Right atrium auricular region (tissue), 2 donors: Measurements from ENCODE around the gene OR8J1. TPM values are rescaled to one million over a fixed set of nuclear protein-coding genes. Genes with fewer than 3 reads are reported as not detected.

Experiments used
- DNase-seq: peaks from one replicate; pipeline ENCODE4 v3.0.0-alpha.2; 2019; ENCODE audit warnings: low spot score
- H3K27ac ChIP-seq, 2 donors: fragments of 200-600 bp; sonication (generic); 1 replicate in 1 of 2; 2 replicates in 1 of 2; pipeline ENCODE4 v1.5.1; 2016 to 2019
- H3K27me3 ChIP-seq, 2 donors: fragments of 200-600 bp; sonication (generic); one replicate each; pipeline versions ENCODE4 v1.5.1 to v1.6.0; 2017 to 2019
- H3K36me3 ChIP-seq: fragments of 200-600 bp; sonication (generic); one replicate; pipeline ENCODE4 v1.5.1; 2016
- H3K4me1 ChIP-seq, 2 donors: fragments of 200-600 bp; sonication (generic); one replicate each; pipeline versions ENCODE4 v1.5.1 to v1.6.0; 2017 to 2019
- H3K4me3 ChIP-seq, 2 donors: fragments of 200-600 bp; sonication (generic); 1 replicate in 1 of 2; 2 replicates in 1 of 2; pipeline ENCODE4 v1.5.1; 2017 to 2019; ENCODE audit warnings: mild to moderate bottlenecking in 1 of 2, moderate library complexity in 1 of 2
- H3K9me3 ChIP-seq, 2 donors: fragments of 200-600 bp; sonication (generic); one replicate each; pipeline ENCODE4 v1.5.1; 2019
- CTCF ChIP-seq, 2 donors: fragments of 200-600 bp; sonication (generic); IDR thresholded peaks; one replicate each; pipeline ENCODE4 v1.5.1; 2019; ENCODE audit warnings: antibody characterized with exemption in 2 of 2
- total RNA-seq, 2 donors: library from RNA; depleted of rRNA; stranded (reverse); fragments of >200 nt; gene quantifications; one replicate each; pipeline ENCODE4 v1.1.0, GENCODE V29; 2016

OR8J1 gene
- total RNA-seq, 2 donors from 2014 or later = not detected

DNA sequence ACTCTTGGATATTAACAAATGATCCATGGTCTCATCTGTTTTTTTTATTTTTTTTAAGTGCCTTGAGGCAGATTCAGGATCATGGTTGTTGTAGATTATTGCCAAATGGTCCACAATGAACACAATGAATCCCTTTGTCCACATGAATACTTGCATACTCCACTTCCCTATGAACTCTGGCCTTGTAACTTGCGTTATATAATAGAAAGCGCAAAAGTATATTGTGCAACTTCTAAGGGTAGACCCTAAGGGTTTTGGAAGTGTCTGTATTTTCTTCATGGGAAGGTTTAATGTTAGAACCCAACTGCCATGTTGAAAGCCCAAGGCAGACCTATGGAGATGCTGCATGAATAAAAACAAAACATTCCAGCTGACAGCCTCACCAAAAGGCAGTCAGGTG lies 50.3 kb downstream of the OR8J1 start:
- Histone ChIP-seq H3K4me1 (no peaks in the 10 kb centered on the region), H3K4me3 (no peak overlapping the region), H3K27ac (no peak overlapping the region), H3K36me3 (no peaks in the 10 kb centered on the region), H3K9me3 (no peaks in the 10 kb centered on the region), H3K27me3 (no peaks in the 10 kb centered on the region)
- no peak for DNase-seq
- TF ChIP-seq CTCF (IDR thresholded peaks at IDR 0.05) = no peak

GRCh38 chr11:56410801-56411200 lies 56.7 kb downstream of the OR8J1 start:
- TF ChIP-seq CTCF (IDR thresholded peaks at IDR 0.05) = no peak
- no peaks in the 10 kb centered on the region for H3K9me3 ChIP-seq
- no peak overlapping the region for H3K4me3 ChIP-seq
- H3K27ac ChIP-seq = no peak overlapping the region
- H3K36me3 ChIP-seq = no peaks in the 10 kb centered on the region
- DNase-seq = no peak
- no peaks in the 10 kb centered on the region for H3K27me3 ChIP-seq
- H3K4me1 ChIP-seq = no peaks in the 10 kb centered on the region

Other genes with a start within 250 kb of the OR8J1 start
- gene OR8H3, start 231.9 kb upstream of the OR8J1 start, total RNA-seq = not detected
- not detected for gene OR8J3, start 214.1 kb upstream of the OR8J1 start, total RNA-seq
- gene OR8K5, start 194.0 kb upstream of the OR8J1 start, total RNA-seq = not detected
- not detected for gene OR5J2, start 177.7 kb upstream of the OR8J1 start, total RNA-seq
- not detected for gene OR5T2, start 120.0 kb upstream of the OR8J1 start, total RNA-seq
- gene OR5T3, start 102.0 kb upstream of the OR8J1 start, total RNA-seq = not detected
- gene OR5T1, start 80.1 kb upstream of the OR8J1 start, total RNA-seq = not detected
- gene OR8H1, start 62.0 kb upstream of the OR8J1 start, total RNA-seq = not detected
- gene OR8K3, start 39.1 kb upstream of the OR8J1 start, total RNA-seq = not detected
- not detected for gene OR8K1, start 8.3 kb upstream of the OR8J1 start, total RNA-seq
- gene OR8U1, start 21.3 kb downstream of the OR8J1 start, total RNA-seq = not detected
- not detected for gene OR5AL1, start 58.4 kb downstream of the OR8J1 start, total RNA-seq
- gene OR5M3, start 119.1 kb downstream of the OR8J1 start, total RNA-seq = not detected
- gene OR5M8, start 137.1 kb downstream of the OR8J1 start, total RNA-seq = not detected
- not detected for gene OR5M11, start 189.0 kb downstream of the OR8J1 start, total RNA-seq
- gene OR5M10, start 223.4 kb downstream of the OR8J1 start, total RNA-seq = not detected